ENCODE data around the gene LCLAT1. TPM values are rescaled to one million over a fixed set of nuclear protein-coding genes. Genes with fewer than 3 reads are reported as not detected.

Gene LCLAT1
- total RNA-seq, 2 experiments from 2014 or later: 9.2 to 19.6 TPM

GRCh38 chr2:30689496-30690125, 242.6 kb downstream of the LCLAT1 start:
- no peaks in the 10 kb centered on the region for H4K20me1 ChIP-seq (ENCODE audit: insufficient read depth, low read length)
- H3K4me2 ChIP-seq (ENCODE audit: low read length): no peak overlapping the region
- no peak for DNase-seq (ENCODE audit: low spot score)
- H2AFZ ChIP-seq (ENCODE audit: low read length): no peak overlapping the region
- no peak overlapping the region for H3K27ac ChIP-seq (ENCODE audit: low read depth, low read length, poor library complexity, severe bottlenecking)
- H3K79me2 ChIP-seq (ENCODE audit: insufficient read depth, low read depth, low read length): no peaks in the 10 kb centered on the region
- H3K4me1 ChIP-seq (ENCODE audit: insufficient read depth, low read length, poor library complexity, severe bottlenecking): no peaks in the 10 kb centered on the region
- H3K36me3 ChIP-seq (ENCODE audit: insufficient read depth, low read length): no peaks in the 10 kb centered on the region
- BruUV-seq (replicated peaks): no TSS peak
- intact Hi-C loops (cut with micrococcal nuclease; ENCODE audit: unreplicated experiment): no loop called here
- ChIA-PET CTCF (ENCODE audit: unreplicated experiment) (no interaction called here), POLR2A (no interaction called here)
- no peaks in the 10 kb centered on the region for H3K9me2 ChIP-seq (ENCODE audit: insufficient read depth, low read length)
- TF ChIP-seq EZH2phosphoT487 (IDR thresholded peaks at IDR 0.05; ENCODE audit: borderline replicate concordance, low read depth, low read length) (no peak), CTCF (conservative IDR thresholded peaks at IDR 0.05; ENCODE audit: low read length) (no peak)
- H3K4me3 ChIP-seq (ENCODE audit: low read depth, low read length, poor library complexity, severe bottlenecking): no peak overlapping the region
- no peaks in the 10 kb centered on the region for H3K9me3 ChIP-seq (ENCODE audit: low read length)

DNA sequence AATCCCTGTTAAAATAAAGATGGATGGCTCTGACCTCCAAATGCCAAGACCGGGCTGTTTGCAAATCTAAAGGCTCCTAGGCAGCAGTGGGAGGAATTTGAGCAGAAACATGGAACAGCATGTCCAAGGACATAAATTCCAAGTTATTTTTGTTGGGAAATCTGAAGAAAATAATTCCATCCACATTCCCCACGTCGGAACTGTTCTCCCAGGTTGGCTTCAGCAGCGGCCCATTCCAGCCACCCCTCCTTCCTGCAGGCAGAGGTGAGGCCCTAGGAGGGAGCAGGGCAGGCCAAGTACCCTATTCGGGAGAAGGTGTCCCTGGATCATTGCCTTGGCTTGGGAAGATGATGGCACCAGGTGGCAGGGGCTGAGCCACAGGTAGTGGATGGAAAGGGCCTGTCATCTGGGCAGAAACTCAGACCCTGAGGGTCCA, 243.1 kb downstream of the LCLAT1 start:
- Histone ChIP-seq H3K9me2 (ENCODE audit: insufficient read depth, low read length) (no peaks in the 10 kb centered on the region), H4K20me1 (ENCODE audit: insufficient read depth, low read length) (no peaks in the 10 kb centered on the region), H2AFZ (ENCODE audit: low read length) (no peak overlapping the region), H3K9me3 (ENCODE audit: low read length) (no peaks in the 10 kb centered on the region), H3K36me3 (ENCODE audit: insufficient read depth, low read length) (no peaks in the 10 kb centered on the region), H3K4me2 (ENCODE audit: low read length) (no peak overlapping the region), H3K79me2 (ENCODE audit: insufficient read depth, low read depth, low read length) (no peaks in the 10 kb centered on the region), H3K4me1 (ENCODE audit: insufficient read depth, low read length, poor library complexity, severe bottlenecking) (no peaks in the 10 kb centered on the region), H3K4me3 (ENCODE audit: low read depth, low read length, poor library complexity, severe bottlenecking) (no peak overlapping the region), H3K27ac (ENCODE audit: low read depth, low read length, poor library complexity, severe bottlenecking) (no peak overlapping the region)
- intact Hi-C loops (cut with micrococcal nuclease; ENCODE audit: unreplicated experiment): no loop called here
- CTCF ChIA-PET (ENCODE audit: unreplicated experiment): no interaction called here
- BruUV-seq (replicated peaks): no TSS peak
- TF ChIP-seq EZH2phosphoT487 (IDR thresholded peaks at IDR 0.05; ENCODE audit: borderline replicate concordance, low read depth, low read length): no peak
- TF ChIP-seq CTCF (conservative IDR thresholded peaks at IDR 0.05; ENCODE audit: low read length): no peak
- no peak for DNase-seq (ENCODE audit: low spot score)
- POLR2A ChIA-PET: no interaction called here

DNA sequence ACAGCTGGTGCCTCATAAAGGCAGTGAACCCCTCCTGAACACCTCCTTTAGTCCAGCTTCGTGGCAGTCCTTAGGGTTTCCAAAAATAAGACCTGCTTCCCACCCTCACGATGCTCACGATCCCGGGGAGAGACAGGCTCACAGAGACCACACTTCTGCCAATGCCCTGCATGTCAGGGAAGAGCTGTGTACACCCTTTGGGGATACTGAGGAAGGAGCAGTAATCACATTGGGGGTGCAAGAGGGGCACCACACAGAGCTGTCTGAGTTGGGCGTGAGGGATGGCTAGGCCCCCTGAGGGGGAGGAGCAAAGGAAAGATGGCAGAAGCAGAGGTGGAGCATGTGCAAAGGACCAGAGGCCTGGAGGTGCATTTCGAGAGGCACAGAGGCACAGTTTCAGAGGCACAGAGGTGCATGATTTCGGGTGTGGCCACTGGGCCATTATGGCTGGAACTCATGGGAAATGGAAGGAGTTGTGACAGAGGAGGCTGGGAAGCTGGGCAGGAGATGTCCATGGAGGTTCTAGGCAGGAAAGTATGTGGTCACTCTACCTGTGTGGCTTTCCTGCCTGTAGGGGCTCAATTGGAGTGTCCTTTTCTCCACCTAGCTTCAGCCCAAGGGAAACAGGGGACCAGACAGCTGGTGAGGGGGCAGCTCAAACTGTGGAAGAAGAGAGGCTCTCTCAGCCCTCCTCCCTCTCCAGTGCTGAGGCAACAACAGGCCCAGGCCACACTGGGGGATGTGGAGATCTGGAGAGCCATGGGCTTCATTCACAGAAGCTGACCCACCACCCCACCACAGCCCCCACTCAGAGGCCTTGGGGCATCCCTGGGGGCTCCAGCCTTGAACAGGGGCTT, 244.3 kb downstream of the LCLAT1 start:
- Histone ChIP-seq H3K27ac (ENCODE audit: low read depth, low read length, poor library complexity, severe bottlenecking) (no peak overlapping the region), H3K4me1 (ENCODE audit: insufficient read depth, low read length, poor library complexity, severe bottlenecking) (no peaks in the 10 kb centered on the region), H3K9me3 (ENCODE audit: low read length) (no peaks in the 10 kb centered on the region), H4K20me1 (ENCODE audit: insufficient read depth, low read length) (no peaks in the 10 kb centered on the region), H3K4me3 (ENCODE audit: low read depth, low read length, poor library complexity, severe bottlenecking) (no peak overlapping the region), H3K36me3 (ENCODE audit: insufficient read depth, low read length) (no peaks in the 10 kb centered on the region), H2AFZ (ENCODE audit: low read length) (no peak overlapping the region), H3K4me2 (ENCODE audit: low read length) (no peak overlapping the region), H3K79me2 (ENCODE audit: insufficient read depth, low read depth, low read length) (no peaks in the 10 kb centered on the region), H3K9me2 (ENCODE audit: insufficient read depth, low read length) (no peaks in the 10 kb centered on the region)
- ChIA-PET CTCF (ENCODE audit: unreplicated experiment) (no interaction called here), POLR2A (interaction anchor here (1.5 kb wide), 1 partner anchor 25 kb away, joined by 4 read pairs; no protein-coding TSS in a partner anchor)
- no peak for TF ChIP-seq EZH2phosphoT487 (IDR thresholded peaks at IDR 0.05; ENCODE audit: borderline replicate concordance, low read depth, low read length)
- no peak for TF ChIP-seq CTCF (conservative IDR thresholded peaks at IDR 0.05; ENCODE audit: low read length)
- BruUV-seq (replicated peaks): no TSS peak
- DNase-seq (ENCODE audit: low spot score): no peak
- intact Hi-C loops (cut with micrococcal nuclease; ENCODE audit: unreplicated experiment): no loop called here

All from OCI-LY7 (cell line).